ENCODE measurements around the gene SLC45A1.

The SLC45A1 gene

DNA sequence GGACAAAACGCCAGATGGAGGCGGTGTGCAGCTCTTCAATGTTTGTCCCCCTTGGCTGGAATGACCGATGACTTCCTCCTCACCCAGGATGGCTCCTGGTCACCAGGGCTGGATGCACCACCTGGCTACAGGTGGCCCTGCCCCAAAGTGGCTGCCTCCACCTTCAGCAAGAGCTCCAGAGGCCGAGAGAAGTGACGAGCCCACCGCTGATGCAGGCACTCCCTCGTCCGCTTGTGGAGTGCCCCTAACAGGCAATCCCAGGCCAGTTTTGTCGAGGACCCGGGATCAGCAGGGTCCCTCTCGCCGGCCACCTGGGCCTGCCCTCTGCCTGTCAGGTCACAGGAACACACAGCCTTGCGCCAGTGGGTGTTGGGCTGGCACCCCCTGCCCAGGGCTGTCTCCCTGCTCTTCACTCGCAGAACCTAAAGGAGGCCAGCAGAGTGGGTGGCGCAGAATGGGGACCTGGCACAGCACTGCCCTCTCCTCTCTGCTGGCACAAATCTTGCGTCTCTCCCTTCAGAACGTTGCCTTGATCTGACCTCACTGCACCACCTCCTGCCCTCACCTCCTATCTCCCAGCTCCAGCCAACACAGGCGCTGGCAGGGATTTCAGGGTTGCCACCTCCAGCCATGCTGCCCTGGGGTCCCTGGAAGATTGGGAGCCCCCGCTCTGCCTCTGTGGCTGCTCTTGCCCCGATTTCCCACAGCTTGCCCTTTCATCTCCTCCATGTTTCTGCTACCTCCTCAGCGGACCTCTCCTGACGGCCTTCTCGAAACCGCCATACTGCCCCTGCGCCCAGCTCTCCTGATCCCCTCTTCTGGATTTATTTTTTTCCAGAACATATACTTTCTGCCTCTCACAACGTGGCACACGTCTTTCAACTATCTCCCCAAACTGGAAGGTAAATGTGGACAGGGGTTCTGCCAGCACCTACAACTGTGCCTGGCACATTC is 38.6 kb downstream of the SLC45A1 start:
- TF ChIP-seq, protein P1, sequence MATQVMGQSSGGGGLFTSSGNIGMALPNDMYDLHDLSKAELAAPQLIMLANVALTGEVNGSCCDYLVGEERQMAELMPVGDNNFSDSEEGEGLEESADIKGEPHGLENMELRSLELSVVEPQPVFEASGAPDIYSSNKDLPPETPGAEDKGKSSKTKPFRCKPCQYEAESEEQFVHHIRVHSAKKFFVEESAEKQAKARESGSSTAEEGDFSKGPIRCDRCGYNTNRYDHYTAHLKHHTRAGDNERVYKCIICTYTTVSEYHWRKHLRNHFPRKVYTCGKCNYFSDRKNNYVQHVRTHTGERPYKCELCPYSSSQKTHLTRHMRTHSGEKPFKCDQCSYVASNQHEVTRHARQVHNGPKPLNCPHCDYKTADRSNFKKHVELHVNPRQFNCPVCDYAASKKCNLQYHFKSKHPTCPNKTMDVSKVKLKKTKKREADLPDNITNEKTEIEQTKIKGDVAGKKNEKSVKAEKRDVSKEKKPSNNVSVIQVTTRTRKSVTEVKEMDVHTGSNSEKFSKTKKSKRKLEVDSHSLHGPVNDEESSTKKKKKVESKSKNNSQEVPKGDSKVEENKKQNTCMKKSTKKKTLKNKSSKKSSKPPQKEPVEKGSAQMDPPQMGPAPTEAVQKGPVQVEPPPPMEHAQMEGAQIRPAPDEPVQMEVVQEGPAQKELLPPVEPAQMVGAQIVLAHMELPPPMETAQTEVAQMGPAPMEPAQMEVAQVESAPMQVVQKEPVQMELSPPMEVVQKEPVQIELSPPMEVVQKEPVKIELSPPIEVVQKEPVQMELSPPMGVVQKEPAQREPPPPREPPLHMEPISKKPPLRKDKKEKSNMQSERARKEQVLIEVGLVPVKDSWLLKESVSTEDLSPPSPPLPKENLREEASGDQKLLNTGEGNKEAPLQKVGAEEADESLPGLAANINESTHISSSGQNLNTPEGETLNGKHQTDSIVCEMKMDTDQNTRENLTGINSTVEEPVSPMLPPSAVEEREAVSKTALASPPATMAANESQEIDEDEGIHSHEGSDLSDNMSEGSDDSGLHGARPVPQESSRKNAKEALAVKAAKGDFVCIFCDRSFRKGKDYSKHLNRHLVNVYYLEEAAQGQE (IDR thresholded peaks at IDR 0.05; ENCODE audit: insufficient read depth in 1 of 2, low read depth in 2 of 2, low read length in 2 of 2), result no peak
- TF ChIP-seq POLR2AphosphoS5 (IDR thresholded peaks at IDR 0.05; ENCODE audit: low read depth, low read length), result no peak
- TF ChIP-seq SIN3A (IDR thresholded peaks at IDR 0.05; ENCODE audit: borderline replicate concordance, insufficient read depth, low read length), result no peak
- no peak for TF ChIP-seq FOXP2 (optimal IDR thresholded peaks at IDR 0.05; ENCODE audit: borderline replicate concordance, extremely low read depth, extremely low read length, insufficient read depth)
- TF ChIP-seq TAF1 (IDR thresholded peaks at IDR 0.05; ENCODE audit: borderline replicate concordance, insufficient read depth, low read length), result no peak

DNA sequence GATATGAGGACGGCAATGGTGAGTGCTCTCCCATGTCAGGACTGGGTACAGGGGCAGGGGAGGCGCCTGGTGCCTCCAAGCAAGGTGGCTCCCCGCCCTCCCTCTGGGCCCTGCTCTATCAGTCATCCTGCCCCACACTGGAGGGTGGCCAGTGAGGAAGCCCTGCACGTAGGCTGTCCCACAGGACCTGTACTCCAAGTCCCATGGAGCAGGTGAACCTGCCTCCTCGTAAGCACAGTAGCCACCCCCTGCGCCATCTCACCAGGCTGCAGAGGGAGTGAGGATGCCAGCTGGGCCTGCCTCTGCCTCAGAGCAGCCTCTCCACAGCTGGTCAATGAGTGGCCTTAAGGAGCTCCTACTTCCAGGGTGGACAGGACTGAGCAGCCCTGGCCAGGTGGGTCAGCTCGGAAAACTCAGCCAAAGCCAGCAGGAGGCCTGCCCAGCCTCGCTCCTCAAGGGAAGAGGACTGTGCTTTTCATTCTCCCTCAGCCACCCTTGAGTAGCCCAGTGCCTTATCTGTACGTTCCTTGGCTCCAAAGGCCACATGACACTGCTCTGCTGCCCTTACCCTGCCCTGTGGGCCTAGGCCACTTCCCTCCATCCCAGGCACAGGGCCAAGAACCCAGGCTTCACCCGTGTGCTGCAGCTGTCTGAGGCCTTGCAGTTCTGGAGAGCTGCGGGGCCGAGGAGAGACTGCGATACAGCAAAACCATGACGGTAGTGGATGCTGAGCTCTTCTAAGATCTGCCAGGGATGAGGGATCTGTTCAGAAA is 39.6 kb downstream of the SLC45A1 start:
- TF ChIP-seq SIN3A (IDR thresholded peaks at IDR 0.05; ENCODE audit: borderline replicate concordance, insufficient read depth, low read length), result no peak
- no peak for TF ChIP-seq TAF1 (IDR thresholded peaks at IDR 0.05; ENCODE audit: borderline replicate concordance, insufficient read depth, low read length)
- TF ChIP-seq POLR2AphosphoS5 (IDR thresholded peaks at IDR 0.05; ENCODE audit: low read depth, low read length), result no peak
- no peak for TF ChIP-seq FOXP2 (optimal IDR thresholded peaks at IDR 0.05; ENCODE audit: borderline replicate concordance, extremely low read depth, extremely low read length, insufficient read depth)
- TF ChIP-seq, protein P1 (IDR thresholded peaks at IDR 0.05; ENCODE audit: insufficient read depth in 1 of 2, low read depth in 2 of 2, low read length in 2 of 2), result no peak

DNA sequence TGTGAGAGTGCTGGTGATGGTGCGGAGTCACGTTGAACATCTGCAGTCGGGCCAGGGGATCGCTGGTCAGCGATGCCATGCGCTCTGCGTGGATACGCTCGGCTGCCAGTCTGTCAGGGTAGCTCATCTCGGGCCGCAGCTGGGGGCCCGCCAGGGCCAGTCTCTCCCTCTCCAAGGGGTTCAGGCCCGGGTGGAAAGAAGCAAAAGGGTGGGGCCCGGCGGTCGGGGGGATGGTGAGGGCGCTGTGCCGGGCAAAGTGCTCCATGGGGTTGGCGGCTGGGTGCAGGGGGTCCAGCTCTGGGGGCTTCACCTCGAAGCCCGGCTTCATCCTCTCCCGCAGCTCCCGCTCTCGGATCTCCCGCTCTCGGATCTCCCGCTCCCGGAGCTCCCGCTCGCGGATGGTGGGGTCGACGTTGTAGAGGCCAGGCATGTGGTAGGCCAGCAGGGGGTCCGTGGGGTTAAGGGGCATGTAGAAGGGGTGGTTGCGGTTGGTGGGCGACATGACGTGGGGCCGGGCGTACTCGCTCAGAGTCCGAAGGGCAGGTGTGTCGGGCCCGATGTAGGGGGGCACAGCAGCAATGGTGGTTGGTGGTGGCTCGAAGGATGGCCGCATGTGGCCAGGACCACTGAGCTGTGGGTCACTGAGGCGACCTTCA is 40.5 kb downstream of the SLC45A1 start:
- TF ChIP-seq POLR2AphosphoS5 (IDR thresholded peaks at IDR 0.05; ENCODE audit: low read depth, low read length), result no peak
- TF ChIP-seq, protein P1 (IDR thresholded peaks at IDR 0.05; ENCODE audit: insufficient read depth in 1 of 2, low read depth in 2 of 2, low read length in 2 of 2), result no peak
- TF ChIP-seq FOXP2 (optimal IDR thresholded peaks at IDR 0.05; ENCODE audit: borderline replicate concordance, extremely low read depth, extremely low read length, insufficient read depth), result no peak

DNA sequence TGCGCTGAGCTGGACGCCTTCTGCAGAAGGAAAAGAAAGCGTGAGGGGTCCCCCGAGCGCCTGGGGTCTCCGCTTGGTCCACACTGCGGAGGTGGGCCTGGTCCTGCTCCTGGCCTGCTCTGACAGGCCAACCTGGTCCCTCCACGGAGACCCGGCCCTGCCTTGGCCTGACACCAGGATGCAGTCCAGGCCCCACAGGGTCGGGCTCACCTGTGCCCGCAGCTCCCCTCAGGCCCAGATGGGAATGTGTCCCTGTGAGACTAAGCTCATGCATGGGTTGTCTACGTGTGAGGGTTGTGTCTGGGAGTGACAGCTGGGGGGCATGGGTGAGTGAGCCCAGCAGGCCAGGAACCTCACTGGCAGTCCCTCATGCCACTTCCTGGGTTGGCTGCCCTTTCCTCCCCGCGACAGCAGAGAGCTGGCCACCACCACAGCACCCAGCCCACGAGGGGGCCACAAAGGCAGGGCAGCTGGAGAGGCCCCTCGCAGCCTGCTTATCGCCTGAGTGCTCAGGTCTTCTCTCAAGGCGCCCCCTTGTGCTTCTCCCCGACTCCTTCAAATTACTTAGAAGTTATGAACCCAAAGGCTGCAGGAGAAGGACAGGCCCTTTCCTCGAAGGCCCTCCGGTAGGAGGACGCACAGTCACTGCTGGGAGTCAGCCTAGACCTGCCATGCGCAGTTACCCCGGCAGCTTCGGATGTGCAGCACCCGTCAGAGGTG is 41.1 kb downstream of the SLC45A1 start:
- no peak for TF ChIP-seq TAF1 (IDR thresholded peaks at IDR 0.05; ENCODE audit: borderline replicate concordance, insufficient read depth, low read length)
- TF ChIP-seq POLR2AphosphoS5 (IDR thresholded peaks at IDR 0.05; ENCODE audit: low read depth, low read length), result no peak
- no peak for TF ChIP-seq FOXP2 (optimal IDR thresholded peaks at IDR 0.05; ENCODE audit: borderline replicate concordance, extremely low read depth, extremely low read length, insufficient read depth)
- TF ChIP-seq SIN3A (IDR thresholded peaks at IDR 0.05; ENCODE audit: borderline replicate concordance, insufficient read depth, low read length), result no peak
- TF ChIP-seq, protein P1 (IDR thresholded peaks at IDR 0.05; ENCODE audit: insufficient read depth in 1 of 2, low read depth in 2 of 2, low read length in 2 of 2), result no peak

Measured in PFSK-1 (cell line).